Measurements from ENCODE around the gene SHD. TPM values are rescaled to one million over a fixed set of nuclear protein-coding genes. Genes with fewer than 3 reads are reported as not detected.
"Not testable (repeated sequence)": the region's sequence is repeated elsewhere in the genome, so short reads cannot be mapped to it uniquely, and the experiment has no call there.

The SHD gene
- 3.2 to 4.8 TPM (median 4.0 TPM) in 3 replicates for total RNA-seq

DNA sequence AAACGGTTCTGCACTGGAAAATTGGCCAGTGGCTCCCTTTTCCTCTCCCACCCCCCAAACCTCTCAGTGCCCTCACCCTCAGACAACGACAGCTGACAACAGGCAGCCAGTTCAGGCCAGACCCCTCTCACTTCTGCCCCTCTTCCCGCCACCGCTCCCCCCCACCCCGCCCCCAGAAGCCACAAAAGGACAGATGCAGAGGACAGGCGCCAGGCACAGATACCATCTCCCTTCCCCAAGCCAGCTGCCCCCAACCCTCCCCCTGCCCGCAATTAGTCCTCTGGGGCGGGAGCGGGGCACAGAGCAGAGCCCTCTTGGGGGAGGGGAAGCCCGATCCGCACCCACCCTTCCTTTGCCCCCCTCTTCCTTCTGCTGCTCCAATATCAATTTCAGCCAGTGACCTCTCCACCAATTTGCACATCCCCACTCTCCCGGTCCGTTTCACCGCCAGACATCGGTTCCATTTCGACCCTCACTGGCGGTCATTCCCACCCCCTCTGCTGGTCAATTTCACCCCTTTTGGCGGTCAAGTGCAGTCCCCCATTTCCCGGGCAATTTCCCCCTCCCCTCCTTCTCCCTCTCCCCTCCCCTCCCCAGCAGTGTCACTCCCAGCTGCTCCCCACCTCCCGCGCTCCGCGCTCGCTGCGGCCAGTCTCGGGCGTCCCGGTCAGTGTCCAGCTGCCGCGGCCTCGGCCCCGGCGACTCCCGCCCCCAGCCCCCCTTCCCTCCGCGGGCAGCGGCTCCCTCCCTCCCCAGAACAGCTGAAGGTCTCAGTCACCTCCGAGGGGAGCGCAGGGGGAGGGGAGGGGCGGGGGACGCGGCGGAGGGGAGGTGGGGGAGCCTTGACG is at the start of gene SHD:
SHD (plus strand) TSS at position 848 of the 848 bp plus-strand sequence. CDS start 798 bp downstream, outside the sequence.
- Mint-ChIP-seq H3K36me3 (no peaks in the 10 kb centered on the region), H3K4me3 (peak within 1 kb of the TSS; percentile 73), H3K4me1 (peaks cover 11% of the 10 kb centered on the region), H3K27ac (peak within 1 kb of the TSS; percentile 30), H3K9me3 (no peaks in the 10 kb centered on the region), H3K27me3 (ENCODE audit: low read depth) (peaks cover 42% of the 10 kb centered on the region)
- DNase-seq (ENCODE audit: low spot score in 2 of 2, unreplicated experiment in 2 of 2), result no peak
- TF ChIP-seq CTCF (IDR thresholded peaks at IDR 0.05; ENCODE audit: unreplicated experiment), result no peak

DNA sequence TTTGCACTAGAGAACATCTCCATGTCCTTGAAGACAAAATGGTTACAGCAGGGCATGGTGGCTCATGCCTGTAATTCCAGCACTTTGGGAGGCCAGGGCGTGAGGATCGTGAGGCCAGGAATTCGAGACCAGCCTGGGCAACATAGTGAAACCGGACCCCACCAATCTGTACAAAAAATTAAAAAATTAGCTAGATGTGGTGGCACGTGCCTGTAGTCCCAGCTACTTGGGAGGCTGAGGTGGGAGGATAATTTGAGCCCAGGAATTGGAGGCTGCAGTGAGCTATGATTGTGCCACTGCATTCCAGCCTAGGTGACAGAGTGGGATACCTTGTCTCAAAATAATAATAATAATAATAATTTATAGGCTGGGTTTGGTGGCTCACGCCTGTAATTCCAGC is 48.8 kb upstream of the SHD start:
- not testable (repeated sequence) for H3K27ac Mint-ChIP-seq, H3K4me1 Mint-ChIP-seq

DNA sequence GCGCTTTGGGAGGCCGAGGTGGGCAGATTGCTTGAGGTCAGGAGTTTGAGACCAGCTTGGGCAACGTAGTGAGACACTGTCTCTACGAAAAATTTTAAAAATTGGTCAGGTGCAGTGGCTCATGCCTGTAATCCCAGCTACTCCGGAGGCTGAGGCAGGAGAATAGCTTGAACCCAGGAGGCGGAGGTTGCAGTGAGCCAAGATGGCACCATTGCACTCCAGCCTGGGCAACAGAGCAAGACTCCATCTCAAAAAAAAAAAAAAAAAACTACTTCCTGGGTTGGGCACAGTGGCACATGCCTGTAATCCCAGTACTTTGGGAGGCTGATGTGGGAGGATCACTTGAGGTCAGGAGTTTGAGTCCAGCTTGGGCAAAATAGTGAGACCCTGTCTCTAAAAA is 47.5 kb upstream of the SHD start:
- H3K27ac Mint-ChIP-seq; H3K27me3 Mint-ChIP-seq (ENCODE audit: low read depth); H3K36me3 Mint-ChIP-seq; H3K9me3 Mint-ChIP-seq; H3K4me1 Mint-ChIP-seq; DNase-seq (ENCODE audit: low spot score in 2 of 2, unreplicated experiment in 2 of 2); H3K4me3 Mint-ChIP-seq: not testable (repeated sequence)

More for the DNA sequence above, 48.8 kb upstream of the SHD start:
- not testable (repeated sequence) for H3K36me3 Mint-ChIP-seq; DNase-seq (ENCODE audit: low spot score in 2 of 2, unreplicated experiment in 2 of 2); H3K27me3 Mint-ChIP-seq (ENCODE audit: low read depth); H3K9me3 Mint-ChIP-seq; H3K4me3 Mint-ChIP-seq

GRCh38 chr19:4232139-4232538 is 46.9 kb upstream of the SHD start:
- not testable (repeated sequence) for H3K27ac Mint-ChIP-seq; H3K9me3 Mint-ChIP-seq; H3K27me3 Mint-ChIP-seq (ENCODE audit: low read depth); H3K4me1 Mint-ChIP-seq; DNase-seq (ENCODE audit: low spot score in 2 of 2, unreplicated experiment in 2 of 2); H3K36me3 Mint-ChIP-seq; H3K4me3 Mint-ChIP-seq

GRCh38 chr19:4232614-4233281 is 46.3 kb upstream of the SHD start:
- H3K36me3 Mint-ChIP-seq, result no peaks in the 10 kb centered on the region
- H3K4me3 Mint-ChIP-seq, result no peak overlapping the region
- H3K27me3 Mint-ChIP-seq (ENCODE audit: low read depth), result peaks cover 5% of the 10 kb centered on the region
- no peak for DNase-seq (ENCODE audit: low spot score in 2 of 2, unreplicated experiment in 2 of 2)
- no peak for TF ChIP-seq CTCF (IDR thresholded peaks at IDR 0.05; ENCODE audit: unreplicated experiment)
- H3K9me3 Mint-ChIP-seq, result no peaks in the 10 kb centered on the region
- H3K4me1 Mint-ChIP-seq, result no peaks in the 10 kb centered on the region
- no peak overlapping the region for H3K27ac Mint-ChIP-seq

- peak in 1 of 2 experiments; percentile 64 for DNase-seq (ENCODE audit: low spot score in 2 of 2, unreplicated experiment in 2 of 2)
- H3K36me3 Mint-ChIP-seq, result no peaks in the 10 kb centered on the region
- no peak overlapping the region for H3K27ac Mint-ChIP-seq
- H3K9me3 Mint-ChIP-seq, result no peaks in the 10 kb centered on the region
- peak; percentile 51 for TF ChIP-seq CTCF (IDR thresholded peaks at IDR 0.05; ENCODE audit: unreplicated experiment)
- H3K27me3 Mint-ChIP-seq (ENCODE audit: low read depth), result peaks cover 5% of the 10 kb centered on the region
- H3K4me1 Mint-ChIP-seq, result no peaks in the 10 kb centered on the region
- no peak overlapping the region for H3K4me3 Mint-ChIP-seq
These were observed 45.7 kb upstream of the SHD start for GRCh38 chr19:4233282-4233853.

Data from mesothelial cell of epicardium (in vitro differentiated cells).